IgD-negative memory B cell (primary cell): ENCODE data around the gene MLIP. TPM values are rescaled to one million over a fixed set of nuclear protein-coding genes. Genes with fewer than 3 reads are reported as not detected.

ENCODE experiments used
- H3K27ac Mint-ChIP-seq, 3 donors: one replicate each; pipeline ENCODE4 v1.8.0; 2020 to 2022; ENCODE audit warnings: mild to moderate bottlenecking in 3 of 3, mixed read lengths in 3 of 3, moderate library complexity in 1 of 3
- H3K27me3 Mint-ChIP-seq: one replicate; pipeline ENCODE4 v1.8.0; 2021; ENCODE audit warnings: mixed read lengths
- H3K36me3 Mint-ChIP-seq: one replicate; pipeline ENCODE4 v1.8.0; 2020; ENCODE audit warnings: mild to moderate bottlenecking, mixed read lengths
- H3K4me1 Mint-ChIP-seq, 3 donors: one replicate each; pipeline ENCODE4 v1.8.0; 2020 to 2022; ENCODE audit warnings: mixed read lengths in 3 of 3, mild to moderate bottlenecking in 1 of 3
- H3K4me3 Mint-ChIP-seq, 4 donors: one replicate each; pipeline ENCODE4 v1.8.0; 2020 to 2022; ENCODE audit warnings: mild to moderate bottlenecking in 4 of 4, mixed read lengths in 4 of 4, moderate library complexity in 3 of 4
- H3K9me3 Mint-ChIP-seq, 3 donors: one replicate each; pipeline ENCODE4 v1.8.0; 2020 to 2021; ENCODE audit warnings: mixed read lengths in 3 of 3, mild to moderate bottlenecking in 1 of 3
- polyA plus RNA-seq: library from polyadenylated mRNA; unstranded; fragments of 300-500 nt; fragmentation: Illumina TruSeq; gene quantifications from one replicate; pipeline ENCODE4 v1.2.3, GENCODE V29; 2021

MLIP gene
- polyA plus RNA-seq, 1 donor from 2014 or later: not detected

GRCh38 chr6:54108271-54108670, 3.0 kb upstream of the MLIP start:
- peaks cover 0 to 2% (median 0%) of the 10 kb centered on the region in 3 donors for H3K9me3 Mint-ChIP-seq
- H3K27me3 Mint-ChIP-seq: peaks cover 1% of the 10 kb centered on the region
- H3K36me3 Mint-ChIP-seq: no peaks in the 10 kb centered on the region
- H3K4me1 Mint-ChIP-seq: no peaks in the 10 kb centered on the region
- H3K27ac Mint-ChIP-seq: no peak overlapping the region
- no peak overlapping the region for H3K4me3 Mint-ChIP-seq

GRCh38 chr6:54109586-54109985, 1.7 kb upstream of the MLIP start:
- Mint-ChIP-seq H3K4me3 (no peak overlapping the region), H3K9me3 (peaks cover 0 to 2% (median 0%) of the 10 kb centered on the region in 3 donors), H3K27me3 (peaks cover 1% of the 10 kb centered on the region), H3K36me3 (no peaks in the 10 kb centered on the region), H3K27ac (no peak overlapping the region), H3K4me1 (no peaks in the 10 kb centered on the region)

- Mint-ChIP-seq H3K9me3 (peaks cover 0 to 4% (median 3%) of the 10 kb centered on the region in 3 donors), H3K36me3 (no peaks in the 10 kb centered on the region), H3K27ac (no peak overlapping the region), H3K4me1 (no peaks in the 10 kb centered on the region), H3K27me3 (peaks cover 1% of the 10 kb centered on the region), H3K4me3 (no peak overlapping the region)
Observed at GRCh38 chr6:54112151-54112650, 958 bp downstream of the MLIP start.

GRCh38 chr6:54114991-54115390, 3.7 kb downstream of the MLIP start:
- Mint-ChIP-seq H3K27me3 (peaks cover 1% of the 10 kb centered on the region), H3K27ac (no peak overlapping the region), H3K4me1 (no peaks in the 10 kb centered on the region), H3K9me3 (peaks cover 0 to 7% (median 2%) of the 10 kb centered on the region in 3 donors), H3K4me3 (no peak overlapping the region), H3K36me3 (no peaks in the 10 kb centered on the region)

GRCh38 chr6:54115966-54116365, 4.7 kb downstream of the MLIP start:
- H3K9me3 Mint-ChIP-seq: peaks cover 0 to 7% (median 2%) of the 10 kb centered on the region in 3 donors
- peaks cover 1% of the 10 kb centered on the region for H3K27me3 Mint-ChIP-seq
- no peak overlapping the region for H3K4me3 Mint-ChIP-seq
- H3K4me1 Mint-ChIP-seq: no peaks in the 10 kb centered on the region
- no peaks in the 10 kb centered on the region for H3K36me3 Mint-ChIP-seq
- H3K27ac Mint-ChIP-seq: no peak overlapping the region

GRCh38 chr6:54118117-54118516, 6.9 kb downstream of the MLIP start:
- H3K9me3 Mint-ChIP-seq: peaks cover 0 to 7% (median 2%) of the 10 kb centered on the region in 3 donors
- H3K27ac Mint-ChIP-seq: no peak overlapping the region
- H3K4me1 Mint-ChIP-seq: no peaks in the 10 kb centered on the region
- no peaks in the 10 kb centered on the region for H3K27me3 Mint-ChIP-seq
- H3K4me3 Mint-ChIP-seq: no peak overlapping the region
- H3K36me3 Mint-ChIP-seq: no peaks in the 10 kb centered on the region

- Mint-ChIP-seq H3K27me3 (no peaks in the 10 kb centered on the region), H3K4me3 (no peak overlapping the region), H3K27ac (no peak overlapping the region), H3K36me3 (no peaks in the 10 kb centered on the region), H3K9me3 (peaks cover 0 to under 1% (median 0%) of the 10 kb centered on the region in 3 donors), H3K4me1 (no peaks in the 10 kb centered on the region)
Observed at GRCh38 chr6:54125493-54125892, 14.2 kb downstream of the MLIP start.

- Mint-ChIP-seq H3K27me3 (no peaks in the 10 kb centered on the region), H3K36me3 (no peaks in the 10 kb centered on the region), H3K4me3 (no peak overlapping the region), H3K27ac (no peak overlapping the region), H3K9me3 (peaks cover 0 to 2% (median 0%) of the 10 kb centered on the region in 3 donors), H3K4me1 (no peaks in the 10 kb centered on the region)
Observed at GRCh38 chr6:54130179-54130578, 18.9 kb downstream of the MLIP start.

- Mint-ChIP-seq H3K4me3 (no peak overlapping the region), H3K4me1 (no peaks in the 10 kb centered on the region), H3K36me3 (no peaks in the 10 kb centered on the region), H3K9me3 (peaks cover 0 to 7% (median 6%) of the 10 kb centered on the region in 3 donors), H3K27ac (no peak overlapping the region), H3K27me3 (no peaks in the 10 kb centered on the region)
Observed at GRCh38 chr6:54132587-54132986, 21.3 kb downstream of the MLIP start.

GRCh38 chr6:54133186-54133585, 21.9 kb downstream of the MLIP start:
- no peaks in the 10 kb centered on the region for H3K27me3 Mint-ChIP-seq
- H3K36me3 Mint-ChIP-seq: no peaks in the 10 kb centered on the region
- no peak overlapping the region for H3K4me3 Mint-ChIP-seq
- peaks cover 0 to 7% (median 6%) of the 10 kb centered on the region in 3 donors for H3K9me3 Mint-ChIP-seq
- H3K4me1 Mint-ChIP-seq: no peaks in the 10 kb centered on the region
- no peak overlapping the region for H3K27ac Mint-ChIP-seq

GRCh38 chr6:54134935-54135334, 23.7 kb downstream of the MLIP start:
- Mint-ChIP-seq H3K4me1 (no peaks in the 10 kb centered on the region), H3K9me3 (peaks cover 0 to 10% (median 6%) of the 10 kb centered on the region in 3 donors), H3K4me3 (no peak overlapping the region), H3K36me3 (no peaks in the 10 kb centered on the region), H3K27ac (no peak overlapping the region), H3K27me3 (no peaks in the 10 kb centered on the region)

- Mint-ChIP-seq H3K9me3 (peaks cover 0 to 8% (median 6%) of the 10 kb centered on the region in 3 donors), H3K4me3 (no peak overlapping the region), H3K27ac (no peak overlapping the region), H3K4me1 (no peaks in the 10 kb centered on the region), H3K36me3 (no peaks in the 10 kb centered on the region), H3K27me3 (no peaks in the 10 kb centered on the region)
Observed at GRCh38 chr6:54135665-54136369, 24.6 kb downstream of the MLIP start.

GRCh38 chr6:54138795-54139194, 27.6 kb downstream of the MLIP start:
- Mint-ChIP-seq H3K27ac (no peak overlapping the region), H3K9me3 (peaks cover 0 to 8% (median 6%) of the 10 kb centered on the region in 3 donors), H3K36me3 (no peaks in the 10 kb centered on the region), H3K27me3 (no peaks in the 10 kb centered on the region), H3K4me3 (no peak overlapping the region), H3K4me1 (no peaks in the 10 kb centered on the region)

- Mint-ChIP-seq H3K27me3 (no peaks in the 10 kb centered on the region), H3K36me3 (no peaks in the 10 kb centered on the region), H3K4me1 (no peaks in the 10 kb centered on the region), H3K27ac (no peak overlapping the region), H3K9me3 (peaks cover 0 to 8% (median 6%) of the 10 kb centered on the region in 3 donors), H3K4me3 (no peak overlapping the region)
Observed at GRCh38 chr6:54140811-54141210, 29.6 kb downstream of the MLIP start.

- Mint-ChIP-seq H3K9me3 (peaks cover 0 to 3% (median 0%) of the 10 kb centered on the region in 3 donors), H3K4me1 (no peaks in the 10 kb centered on the region), H3K27me3 (peaks cover 1% of the 10 kb centered on the region), H3K27ac (no peak overlapping the region), H3K36me3 (no peaks in the 10 kb centered on the region), H3K4me3 (peak overlapping the region in 1 of 4 donors; percentile 20)
Observed at GRCh38 chr6:54142889-54143519, 31.8 kb downstream of the MLIP start.

- Mint-ChIP-seq H3K4me3 (no peak overlapping the region), H3K27me3 (no peaks in the 10 kb centered on the region), H3K9me3 (peaks cover 0 to 1% (median 1%) of the 10 kb centered on the region in 3 donors), H3K36me3 (no peaks in the 10 kb centered on the region), H3K4me1 (no peaks in the 10 kb centered on the region), H3K27ac (no peak overlapping the region)
Observed at GRCh38 chr6:54151861-54152260, 40.6 kb downstream of the MLIP start.
